IMR-90 (cell line): Measurements from ENCODE around the gene TSEN34. TPM values are rescaled to one million over a fixed set of nuclear protein-coding genes. Genes with fewer than 3 reads are reported as not detected.

ENCODE experiments used
- RAD21 ChIP-seq: IDR thresholded peaks from 2 replicates; pipeline ENCODE4 v1.6.1; 2012; ENCODE audit warnings: low read length, improper control_type of control experiment
- polyA plus RNA-seq, 3 experiments: library from polyadenylated mRNA; depleted of rRNA; stranded (reverse); fragments of >200 nt; gene quantifications; 2 replicates each; pipeline ENCODE4 v1.2.3, GENCODE V29; 2012; ENCODE audit warnings: low replicate concordance in 1 of 3
- total RNA-seq: library from RNA; depleted of rRNA; stranded (reverse); fragments of >200 nt; gene quantifications from 2 replicates; pipeline ENCODE4 v1.2.3, GENCODE V29; 2012
- TF ChIP-seq, protein P1 (sequence below): conservative IDR thresholded peaks from 2 replicates; pipeline ENCODE4 v1.5.1; 2012; ENCODE audit warnings: mild to moderate bottlenecking, low read depth, low read length, improper control_type of control experiment

The TSEN34 gene
- total and polyA plus RNA-seq, 2 of the 4 experiments (the other 2 are of a cell fraction) = 32.1 to 69.4 TPM

DNA sequence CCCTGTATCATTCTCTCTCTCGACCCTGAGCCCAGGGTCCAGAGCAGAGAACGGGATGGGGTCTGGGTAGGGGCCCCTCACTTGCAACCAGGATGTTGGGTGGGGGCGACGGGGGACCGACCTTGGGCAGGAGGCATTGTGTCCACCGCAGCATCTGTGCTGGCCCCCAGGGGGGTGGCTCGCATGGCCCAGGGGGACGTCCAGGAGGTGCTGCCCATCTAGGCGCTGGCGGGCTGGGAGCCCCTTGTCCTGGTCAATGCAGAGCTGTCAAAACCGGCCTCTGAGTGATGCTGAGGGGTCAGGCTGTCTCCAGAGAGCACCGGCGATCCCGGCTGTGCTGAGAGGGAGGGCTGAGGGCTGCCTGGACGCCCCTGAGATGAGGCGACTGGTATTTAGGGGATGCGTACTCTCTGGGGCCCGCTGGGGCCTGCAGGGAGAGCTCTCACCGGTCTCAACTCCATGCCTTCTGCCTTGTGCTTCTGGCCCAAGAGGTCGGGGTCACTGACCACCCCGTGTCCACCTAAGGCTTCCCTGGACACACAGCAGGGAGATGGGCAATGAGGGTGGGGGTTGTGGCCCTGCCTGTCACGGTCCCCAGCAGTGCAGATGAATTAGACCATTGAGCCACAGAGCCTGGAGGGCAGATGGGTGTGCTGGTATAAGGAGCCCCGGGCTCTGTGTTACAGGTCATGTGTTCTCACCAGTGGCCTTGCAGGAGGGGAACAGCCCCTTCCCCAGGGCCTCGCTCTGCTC, 18.1 kb downstream of the TSEN34 start (continued):
- TF ChIP-seq, protein P1, sequence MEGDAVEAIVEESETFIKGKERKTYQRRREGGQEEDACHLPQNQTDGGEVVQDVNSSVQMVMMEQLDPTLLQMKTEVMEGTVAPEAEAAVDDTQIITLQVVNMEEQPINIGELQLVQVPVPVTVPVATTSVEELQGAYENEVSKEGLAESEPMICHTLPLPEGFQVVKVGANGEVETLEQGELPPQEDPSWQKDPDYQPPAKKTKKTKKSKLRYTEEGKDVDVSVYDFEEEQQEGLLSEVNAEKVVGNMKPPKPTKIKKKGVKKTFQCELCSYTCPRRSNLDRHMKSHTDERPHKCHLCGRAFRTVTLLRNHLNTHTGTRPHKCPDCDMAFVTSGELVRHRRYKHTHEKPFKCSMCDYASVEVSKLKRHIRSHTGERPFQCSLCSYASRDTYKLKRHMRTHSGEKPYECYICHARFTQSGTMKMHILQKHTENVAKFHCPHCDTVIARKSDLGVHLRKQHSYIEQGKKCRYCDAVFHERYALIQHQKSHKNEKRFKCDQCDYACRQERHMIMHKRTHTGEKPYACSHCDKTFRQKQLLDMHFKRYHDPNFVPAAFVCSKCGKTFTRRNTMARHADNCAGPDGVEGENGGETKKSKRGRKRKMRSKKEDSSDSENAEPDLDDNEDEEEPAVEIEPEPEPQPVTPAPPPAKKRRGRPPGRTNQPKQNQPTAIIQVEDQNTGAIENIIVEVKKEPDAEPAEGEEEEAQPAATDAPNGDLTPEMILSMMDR = no peak
- TF ChIP-seq RAD21 = no peak
